ENCODE results near the gene CBFA2T3. TPM values are rescaled to one million over a fixed set of nuclear protein-coding genes. Genes with fewer than 3 reads are reported as not detected.
"Not testable (repeated sequence)": the region's sequence is repeated elsewhere in the genome, so short reads cannot be mapped to it uniquely, and the experiment has no call there.

Gene CBFA2T3
- total RNA-seq, 2 experiments from 2014 or later: not detected

- H3K9me3 Mint-ChIP-seq; H3K27ac Mint-ChIP-seq; H3K4me1 Mint-ChIP-seq; POLR2A ChIA-PET; DNase-seq; CTCF ChIA-PET; H3K36me3 Mint-ChIP-seq (ENCODE audit: low read depth); H3K4me3 Mint-ChIP-seq: not testable (repeated sequence)
- H3K27me3 Mint-ChIP-seq: peaks cover 12% of the 10 kb centered on the region
These were observed 31.8 kb upstream of the CBFA2T3 start for GRCh38 chr16:89008796-89009195.

GRCh38 chr16:89007371-89008249, 30.6 kb upstream of the CBFA2T3 start:
- POLR2A ChIA-PET: no interaction called here

DNA sequence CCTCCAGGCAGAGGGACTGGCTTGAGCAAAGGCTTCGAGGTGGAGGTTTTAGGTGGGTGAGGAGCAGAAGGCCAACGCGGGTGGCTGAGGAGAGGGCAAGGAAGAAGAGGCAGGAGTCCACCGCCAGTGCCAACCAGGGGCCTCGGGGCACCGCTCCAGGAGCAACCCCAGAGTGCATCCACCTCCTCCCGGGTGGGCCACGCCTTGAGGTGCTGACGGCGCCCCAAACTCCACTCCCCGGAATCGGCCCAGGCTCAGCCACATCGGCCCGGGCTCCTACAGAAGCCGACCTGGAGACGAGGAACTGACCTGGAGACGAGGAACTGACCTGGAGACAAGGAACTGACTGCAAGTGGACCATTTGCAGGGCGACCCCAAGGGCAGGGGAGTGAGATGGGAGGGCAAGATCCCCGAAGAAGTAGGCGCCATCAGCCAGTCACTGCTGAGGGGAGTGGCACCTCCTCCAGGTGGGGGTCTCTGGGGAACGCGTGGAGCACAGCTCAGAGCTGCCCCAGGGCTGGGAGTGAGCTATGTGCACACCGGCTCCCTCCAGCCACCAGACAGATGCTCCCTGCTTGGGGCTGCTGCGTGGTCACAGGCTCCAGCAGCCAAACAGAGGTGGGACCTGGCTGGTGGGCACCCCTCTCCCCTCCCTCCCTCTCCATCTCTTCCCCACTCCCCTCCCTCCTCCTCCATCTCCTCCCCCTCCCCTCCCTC, 29.2 kb upstream of the CBFA2T3 start:
- H3K36me3 Mint-ChIP-seq (ENCODE audit: low read depth): no peaks in the 10 kb centered on the region
- no peak for DNase-seq
- H3K9me3 Mint-ChIP-seq: no peaks in the 10 kb centered on the region
- ChIA-PET POLR2A (no interaction called here), CTCF (no interaction called here)
- H3K4me3 Mint-ChIP-seq: no peak overlapping the region
- H3K27ac Mint-ChIP-seq: no peak overlapping the region
- peaks cover 16% of the 10 kb centered on the region for H3K27me3 Mint-ChIP-seq
- no peaks in the 10 kb centered on the region for H3K4me1 Mint-ChIP-seq

More at GRCh38 chr16:89007371-89008249, 30.6 kb upstream of the CBFA2T3 start:
- no peak overlapping the region for H3K4me3 Mint-ChIP-seq
- no peaks in the 10 kb centered on the region for H3K9me3 Mint-ChIP-seq
- DNase-seq: no peak
- peaks cover 16% of the 10 kb centered on the region for H3K27me3 Mint-ChIP-seq
- no peaks in the 10 kb centered on the region for H3K4me1 Mint-ChIP-seq
- CTCF ChIA-PET: no interaction called here
- H3K36me3 Mint-ChIP-seq (ENCODE audit: low read depth): no peaks in the 10 kb centered on the region
- H3K27ac Mint-ChIP-seq: no peak overlapping the region

DNA sequence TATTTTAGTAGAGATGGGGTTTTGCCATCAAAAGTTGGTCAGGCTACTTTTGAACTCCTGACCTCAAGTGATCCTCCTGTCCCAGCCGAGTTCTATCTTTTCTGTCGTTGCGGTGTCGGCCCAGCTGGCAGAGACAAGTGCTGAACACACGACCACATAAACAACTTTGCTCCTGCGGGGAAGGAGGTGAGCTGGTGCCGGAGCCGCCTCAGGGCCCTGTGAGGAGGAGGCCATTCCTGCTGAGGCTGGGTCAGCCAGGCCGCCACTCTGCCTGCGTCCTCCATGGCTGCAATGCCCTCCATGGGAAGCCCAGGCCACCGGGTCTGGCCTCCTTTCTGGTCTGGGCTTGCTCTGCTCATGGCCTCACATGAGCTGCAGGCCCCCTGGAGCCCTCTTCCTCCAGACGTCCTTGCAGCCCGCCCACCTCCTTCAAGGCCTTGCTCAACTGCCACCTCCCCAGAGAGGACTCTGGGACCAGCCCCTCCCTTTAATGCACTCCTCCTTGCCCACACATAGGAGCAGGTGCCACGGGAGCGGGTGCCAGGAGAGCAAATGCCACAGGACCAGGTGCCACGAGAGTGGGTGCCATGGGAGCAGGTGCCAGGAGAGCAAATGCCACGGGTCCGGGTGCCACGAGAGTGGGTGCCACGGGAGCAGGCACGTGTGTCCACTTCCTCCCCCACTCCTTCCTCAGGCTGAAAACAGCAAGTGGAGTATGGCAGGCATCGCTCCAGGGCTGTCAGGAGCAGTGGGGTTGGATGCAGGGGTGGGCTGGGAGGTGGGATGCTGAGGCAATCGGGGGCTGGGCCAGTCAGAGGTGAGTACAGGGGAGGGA, 28.4 kb upstream of the CBFA2T3 start:
- Mint-ChIP-seq H3K27ac (no peak overlapping the region), H3K4me3 (no peak overlapping the region), H3K36me3 (ENCODE audit: low read depth) (no peaks in the 10 kb centered on the region), H3K9me3 (no peaks in the 10 kb centered on the region), H3K4me1 (no peaks in the 10 kb centered on the region), H3K27me3 (peaks cover 16% of the 10 kb centered on the region)
- POLR2A ChIA-PET: no interaction called here
- no peak for DNase-seq
- CTCF ChIA-PET: no interaction called here

DNA sequence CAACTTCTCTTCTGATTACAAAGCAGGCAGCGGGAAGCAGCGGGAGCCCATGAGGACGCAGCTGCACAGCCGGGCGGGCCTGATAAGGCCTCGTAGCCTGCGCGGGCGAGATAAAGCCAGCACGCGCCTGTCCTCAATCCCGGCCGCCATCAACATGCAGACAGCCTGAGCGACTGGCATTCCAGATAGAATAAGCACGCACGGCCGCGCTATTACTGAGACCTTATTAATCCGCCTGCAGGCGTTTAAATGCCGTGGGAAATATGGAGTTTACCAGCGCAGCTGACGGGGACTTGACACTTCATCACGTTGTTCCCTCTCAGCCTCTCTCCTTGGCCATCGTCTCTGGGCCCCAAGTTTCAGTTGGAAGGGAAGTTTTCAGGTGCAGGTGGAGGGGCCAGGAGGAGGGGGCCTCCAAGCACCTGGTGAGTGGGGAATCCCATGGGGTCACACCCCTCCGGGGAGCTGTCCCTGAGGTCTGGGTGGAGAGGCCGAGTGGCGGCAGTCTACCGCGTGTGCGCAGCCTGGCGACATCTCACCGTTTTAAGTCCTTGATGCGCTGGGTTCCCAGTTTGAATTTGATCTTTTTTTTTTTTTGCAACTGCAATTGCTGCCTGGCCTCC, 27.3 kb upstream of the CBFA2T3 start:
- no peak for DNase-seq
- Mint-ChIP-seq H3K27ac (no peak overlapping the region), H3K27me3 (peaks cover 15% of the 10 kb centered on the region), H3K4me1 (peaks cover 3% of the 10 kb centered on the region), H3K4me3 (no peak overlapping the region), H3K9me3 (peaks cover 3% of the 10 kb centered on the region), H3K36me3 (ENCODE audit: low read depth) (no peaks in the 10 kb centered on the region)
- ChIA-PET CTCF (no interaction called here), POLR2A (no interaction called here)

- ChIA-PET CTCF (interaction anchor here (1.0 kb wide), 1 partner anchor 14 kb away, joined by 4 read pairs; no protein-coding TSS in a partner anchor), POLR2A (no interaction called here)
- no peaks in the 10 kb centered on the region for H3K36me3 Mint-ChIP-seq (ENCODE audit: low read depth)
- peaks cover 15% of the 10 kb centered on the region for H3K27me3 Mint-ChIP-seq
- no peak overlapping the region for H3K4me3 Mint-ChIP-seq
- H3K9me3 Mint-ChIP-seq: peaks cover 8% of the 10 kb centered on the region
- H3K4me1 Mint-ChIP-seq: peaks cover 6% of the 10 kb centered on the region
- DNase-seq: no peak
- H3K27ac Mint-ChIP-seq: no peak overlapping the region
These were observed 26.8 kb upstream of the CBFA2T3 start for GRCh38 chr16:89003831-89004208.

DNA sequence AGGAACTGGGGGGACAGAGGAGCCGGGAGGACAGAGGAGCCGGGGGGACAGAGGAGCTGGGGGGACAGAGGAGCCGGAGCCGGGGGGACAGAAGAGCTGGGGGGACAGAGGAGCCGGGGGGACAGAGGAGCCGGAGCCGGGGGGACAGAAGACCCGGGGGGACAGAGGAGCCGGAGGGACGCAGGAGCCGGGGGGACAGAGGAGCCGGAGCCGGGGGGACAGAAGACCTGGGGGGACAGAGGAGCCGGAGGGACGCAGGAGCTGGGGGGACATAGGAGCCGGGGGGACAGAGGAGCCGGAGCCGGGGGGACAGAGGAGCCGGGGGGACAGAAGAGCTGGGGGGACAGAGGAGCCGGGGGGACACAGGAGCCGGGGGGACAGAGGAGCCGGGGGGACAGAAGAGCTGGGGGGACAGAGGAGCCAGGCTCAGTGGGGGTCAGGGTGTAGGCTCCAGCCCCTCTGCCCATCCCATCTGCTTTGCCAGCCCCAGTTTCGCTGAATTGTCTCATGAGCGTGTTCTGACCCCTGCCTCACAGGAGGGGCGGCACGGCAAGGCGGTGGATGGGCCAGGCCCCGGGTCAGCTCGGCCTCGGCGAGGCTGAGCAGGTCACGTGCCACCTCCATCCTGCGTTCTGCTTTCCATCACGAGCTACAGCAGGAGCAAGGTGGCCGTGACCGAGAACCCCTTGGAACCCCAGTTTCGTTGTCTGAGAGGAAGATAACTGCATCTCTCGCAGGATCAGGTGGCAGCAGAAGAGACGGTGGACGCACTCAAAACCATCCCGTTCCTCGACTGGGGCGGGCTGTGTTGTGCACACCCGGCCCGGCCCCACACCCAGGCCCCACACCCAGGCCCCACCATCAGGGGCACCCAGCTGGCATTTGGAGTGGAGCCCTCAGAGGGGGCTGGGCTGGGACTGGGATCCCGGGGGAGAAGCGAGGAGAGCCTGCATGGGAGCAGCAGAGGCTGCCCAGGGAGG, 26.1 kb upstream of the CBFA2T3 start:
- Mint-ChIP-seq H3K4me3 (no peak overlapping the region), H3K9me3 (peaks cover 8% of the 10 kb centered on the region), H3K36me3 (ENCODE audit: low read depth) (no peaks in the 10 kb centered on the region), H3K4me1 (peaks cover 6% of the 10 kb centered on the region), H3K27ac (no peak overlapping the region), H3K27me3 (peaks cover 15% of the 10 kb centered on the region)
- CTCF ChIA-PET: interaction anchor here (1.0 kb wide), 1 partner anchor 15 kb away, joined by 4 read pairs; no protein-coding TSS in a partner anchor
- DNase-seq: no peak
- POLR2A ChIA-PET: interaction anchor here (0.7 kb wide), 1 partner anchor 46 kb away, joined by 3 read pairs; no protein-coding TSS in a partner anchor

DNA sequence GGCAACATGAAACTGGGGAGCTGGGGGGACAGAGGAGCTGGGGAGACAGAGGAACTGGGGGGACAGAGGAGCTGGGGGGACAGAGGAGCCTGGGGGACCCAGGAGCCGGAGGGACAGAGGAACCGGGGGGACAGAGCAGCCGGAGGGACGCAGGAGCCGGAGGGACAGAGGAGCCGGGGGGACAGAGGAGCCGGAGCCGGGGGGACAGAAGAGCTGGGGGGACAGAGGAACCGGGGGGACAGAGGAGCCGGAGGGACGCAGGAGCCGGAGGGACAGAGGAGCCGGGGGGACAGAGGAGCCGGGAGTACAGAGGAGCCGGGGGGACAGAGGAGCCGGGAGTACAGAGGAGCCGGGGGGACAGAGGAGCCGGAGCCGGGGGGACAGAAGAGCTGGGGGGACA, 25.1 kb upstream of the CBFA2T3 start:
- CTCF ChIA-PET; DNase-seq; H3K4me1 Mint-ChIP-seq; H3K4me3 Mint-ChIP-seq; H3K36me3 Mint-ChIP-seq (ENCODE audit: low read depth); H3K27ac Mint-ChIP-seq: not testable (repeated sequence)
- H3K27me3 Mint-ChIP-seq: peaks cover 15% of the 10 kb centered on the region
- H3K9me3 Mint-ChIP-seq: peaks cover 15% of the 10 kb centered on the region
- POLR2A ChIA-PET: interaction anchor here (0.6 kb wide), 1 partner anchor 29 kb away, joined by 3 read pairs; no protein-coding TSS in a partner anchor

DNA sequence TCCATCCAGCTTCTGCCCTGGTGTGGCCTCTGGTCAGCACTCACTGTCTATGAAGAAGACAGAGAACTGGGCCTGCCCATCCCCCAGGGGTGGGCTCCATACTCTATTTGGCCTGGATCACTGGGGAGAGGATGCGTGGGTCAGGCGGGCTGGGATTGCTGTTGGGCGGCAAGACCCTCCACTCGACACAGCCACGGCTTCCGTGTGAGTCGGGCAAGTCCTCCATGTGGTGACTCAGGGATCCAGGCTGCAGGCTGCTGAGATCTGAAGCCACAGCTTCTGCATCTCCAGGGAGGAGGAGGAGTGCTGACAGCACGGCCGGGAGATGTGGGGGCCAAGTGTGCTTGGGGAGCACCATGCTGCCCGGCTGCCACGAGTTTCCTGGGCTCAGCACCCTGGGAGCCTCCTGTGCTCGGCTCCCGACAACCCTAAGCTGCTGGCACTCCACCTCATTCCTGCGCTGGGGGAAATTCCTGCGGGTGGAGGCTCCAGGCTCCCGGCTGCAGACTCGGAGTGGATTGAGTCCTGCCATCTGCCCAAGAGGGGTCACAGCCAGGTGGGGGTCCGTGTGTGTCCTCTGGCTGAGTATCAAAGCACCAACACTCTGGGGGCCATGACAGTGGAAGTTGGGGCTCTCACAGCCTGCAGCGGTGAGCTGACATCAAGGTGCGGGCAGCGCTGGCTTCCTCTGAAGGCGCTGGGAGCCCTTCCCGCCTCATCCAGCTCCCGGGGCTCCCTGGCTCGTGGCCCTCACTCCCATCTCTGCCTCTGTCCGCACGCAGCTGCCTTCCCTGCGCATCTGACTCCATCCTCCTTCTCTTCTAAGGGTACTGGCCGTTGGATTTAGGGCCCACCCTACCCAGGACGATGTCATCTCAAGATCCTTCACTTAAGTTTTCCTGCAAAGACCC, 24.4 kb upstream of the CBFA2T3 start:
- ChIA-PET POLR2A (no interaction called here), CTCF (interaction anchor here (0.6 kb wide), 1 partner anchor 93 kb away, joined by 3 read pairs; no protein-coding TSS in a partner anchor)
- peaks cover 15% of the 10 kb centered on the region for H3K27me3 Mint-ChIP-seq
- H3K36me3 Mint-ChIP-seq (ENCODE audit: low read depth): no peaks in the 10 kb centered on the region
- H3K4me3 Mint-ChIP-seq: no peak overlapping the region
- no peak for DNase-seq
- H3K4me1 Mint-ChIP-seq: peaks cover 6% of the 10 kb centered on the region
- H3K27ac Mint-ChIP-seq: no peak overlapping the region
- H3K9me3 Mint-ChIP-seq: peaks cover 15% of the 10 kb centered on the region

DNA sequence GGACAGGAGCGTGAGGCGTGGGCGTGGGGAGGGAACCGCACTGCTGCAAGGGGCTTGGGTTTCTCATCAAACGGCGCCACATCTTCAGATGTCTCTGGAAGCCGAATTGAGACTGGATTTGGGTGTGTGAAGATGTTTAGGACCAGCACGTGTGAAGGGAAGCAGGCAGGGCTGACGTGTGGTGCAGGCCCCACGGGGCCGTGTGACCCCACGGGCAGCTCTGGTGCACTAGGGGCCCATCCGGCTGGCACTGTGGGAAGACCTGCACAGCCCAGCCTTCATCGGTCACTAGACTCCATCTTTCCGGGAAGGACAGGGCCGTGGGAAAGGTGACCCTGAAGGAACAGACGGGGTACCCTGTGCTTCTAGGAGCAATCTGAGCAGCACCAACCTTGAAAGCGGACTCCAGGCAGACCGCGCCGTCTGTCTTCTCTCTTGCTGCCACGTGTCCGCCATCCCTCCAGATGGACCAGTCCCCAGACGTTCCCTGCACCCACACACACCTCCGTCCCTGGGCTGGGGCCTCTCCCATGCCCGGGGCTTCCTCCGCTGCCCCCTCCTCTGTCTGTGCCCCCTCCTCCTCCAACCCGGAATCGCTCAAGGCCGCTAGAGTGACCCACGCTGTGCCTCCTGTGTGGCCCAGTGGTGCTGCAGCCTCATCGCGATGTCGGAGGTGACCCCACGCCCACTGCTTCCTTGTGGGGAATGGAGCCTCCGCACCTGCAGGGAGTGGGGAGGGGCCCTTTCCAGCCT, 23.4 kb upstream of the CBFA2T3 start:
- H3K36me3 Mint-ChIP-seq (ENCODE audit: low read depth): no peaks in the 10 kb centered on the region

More for the DNA sequence above, 23.4 kb upstream of the CBFA2T3 start:
- DNase-seq: no peak
- POLR2A ChIA-PET: no interaction called here
- Mint-ChIP-seq H3K4me1 (peaks cover 6% of the 10 kb centered on the region), H3K27me3 (peaks cover 15% of the 10 kb centered on the region), H3K4me3 (no peak overlapping the region), H3K9me3 (peaks cover 15% of the 10 kb centered on the region), H3K27ac (no peak overlapping the region)
- CTCF ChIA-PET: no interaction called here

Measured in activated CD4-positive, alpha-beta T cell treated with anti-CD3 and anti-CD28 coated beads, Interleukin-2, amount 10 ng/mL, durations not matched to agents 7 days and 5 days (primary cell).